Measurements from ENCODE around the gene AXDND1.

DNA sequence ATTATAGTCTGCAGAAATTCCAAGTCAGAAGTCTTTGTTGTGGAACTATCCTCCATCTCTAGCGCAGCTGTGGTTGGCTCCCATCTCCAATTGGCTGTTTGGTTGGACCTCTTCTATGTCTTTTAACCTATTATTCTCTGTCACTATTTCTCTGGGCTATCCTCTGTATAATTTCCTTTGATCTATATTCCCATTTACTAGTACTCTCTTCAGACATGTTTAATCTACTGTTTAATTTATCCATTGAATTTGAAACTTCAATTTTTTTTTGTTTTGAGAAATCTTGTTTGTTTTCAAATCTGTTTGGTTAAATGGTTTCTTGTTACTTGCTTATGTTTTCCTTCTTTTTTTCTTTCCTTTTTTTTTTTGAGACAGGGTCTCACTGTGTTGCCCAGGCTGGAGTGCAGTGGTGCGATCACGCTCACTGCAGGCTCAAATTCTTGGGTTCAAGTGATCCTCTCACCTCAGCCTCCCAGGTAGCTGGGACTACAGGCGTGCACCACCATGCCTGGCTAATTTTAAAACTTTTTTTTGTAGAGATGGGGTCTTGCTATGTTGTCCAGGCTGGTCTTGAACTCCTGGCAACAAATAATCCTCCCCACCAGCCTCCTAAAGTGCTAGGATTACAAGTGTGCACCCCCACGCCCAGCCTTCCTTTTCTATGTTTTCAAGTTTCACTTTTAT, 44.1 kb upstream of the AXDND1 start:
- TF ChIP-seq CTCF (IDR thresholded peaks at IDR 0.05) = no peak
- TF ChIP-seq POLR2A (IDR thresholded peaks at IDR 0.05) = no peak

Measured in vagina (tissue), 2 donors.